HL-60 (cell line): ENCODE data around the gene SDC4.

Source experiments
- DNase-seq, 2 experiments: peaks; one replicate each; pipeline ENCODE4 v3.0.0-alpha.2; 2010 to 2020; ENCODE audit warnings: low read depth in 1 of 2, low spot score in 1 of 2
- H3K27ac ChIP-seq: fragments of 250-450 bp; sonication (Bioruptor Pico); replicated peaks from 2 replicates; pipeline ENCODE4 v1.5.1; 2020; ENCODE audit warnings: mild to moderate bottlenecking, moderate library complexity
- H3K27me3 ChIP-seq: fragments of 250-450 bp; sonication (Bioruptor Pico); 2 replicates; pipeline ENCODE4 v1.5.1; 2021; ENCODE audit warnings: mild to moderate bottlenecking, moderate library complexity; ENCODE audit not compliant: insufficient read depth, poor library complexity, severe bottlenecking
- H3K4me3 ChIP-seq: replicated peaks from 2 replicates; pipeline ENCODE4 v1.5.1; 2011; ENCODE audit warnings: mild to moderate bottlenecking, control low read depth, low read length; ENCODE audit not compliant: insufficient read depth
- CTCF ChIP-seq: IDR thresholded peaks from one replicate; pipeline ENCODE4 v1.5.1; 2011; ENCODE audit warnings: low read length, control low read depth, inconsistent platforms; ENCODE audit not compliant: insufficient read depth
- GABPA ChIP-seq: IDR thresholded peaks from 2 replicates; pipeline ENCODE4 v1.6.1; 2012; ENCODE audit warnings: low read depth
- POLR2AphosphoS5 ChIP-seq: IDR thresholded peaks from 2 replicates; pipeline ENCODE4 v1.6.1; 2012; ENCODE audit warnings: low read depth
- SPI1 ChIP-seq: IDR thresholded peaks from 2 replicates; pipeline ENCODE4 v1.6.1; 2012; ENCODE audit warnings: low read depth, mild to moderate bottlenecking, borderline replicate concordance
- TF ChIP-seq, protein P1 (sequence below): IDR thresholded peaks from 2 replicates; pipeline ENCODE4 v1.6.1; 2012; ENCODE audit warnings: low read depth; ENCODE audit not compliant: insufficient replicate concordance

The SDC4 gene

DNA sequence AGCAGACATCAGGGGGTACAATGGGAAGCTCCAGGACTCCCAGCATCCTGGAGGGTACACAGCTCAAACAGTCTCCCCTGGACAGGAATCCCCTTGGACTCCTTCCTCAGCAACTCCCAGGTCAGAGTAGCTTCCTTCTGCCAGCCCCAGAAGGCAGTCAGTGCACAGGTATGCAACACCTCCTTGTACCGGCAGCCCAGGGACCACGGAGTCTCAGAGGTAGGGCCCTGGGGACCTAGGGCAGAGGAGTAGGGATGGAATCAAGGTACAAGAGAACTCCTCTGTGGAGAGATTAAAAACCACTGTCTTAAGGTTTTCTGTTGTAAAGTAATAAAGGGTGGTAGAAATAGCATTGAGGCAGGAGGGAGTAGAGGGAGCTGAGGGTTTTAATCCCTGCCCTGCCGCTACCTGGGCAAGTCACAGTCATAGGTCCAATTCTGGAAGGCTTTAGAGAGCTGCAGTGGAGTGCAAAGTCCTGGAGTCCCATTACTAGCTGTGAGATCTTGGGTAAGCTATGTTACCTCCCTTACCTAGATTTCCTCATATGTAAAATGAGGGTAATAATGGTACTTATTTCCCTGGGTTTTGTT, 22.4 kb upstream of the SDC4 start:
- TF ChIP-seq CTCF (no peak), SPI1 (no peak)
- TF ChIP-seq, protein P1, sequence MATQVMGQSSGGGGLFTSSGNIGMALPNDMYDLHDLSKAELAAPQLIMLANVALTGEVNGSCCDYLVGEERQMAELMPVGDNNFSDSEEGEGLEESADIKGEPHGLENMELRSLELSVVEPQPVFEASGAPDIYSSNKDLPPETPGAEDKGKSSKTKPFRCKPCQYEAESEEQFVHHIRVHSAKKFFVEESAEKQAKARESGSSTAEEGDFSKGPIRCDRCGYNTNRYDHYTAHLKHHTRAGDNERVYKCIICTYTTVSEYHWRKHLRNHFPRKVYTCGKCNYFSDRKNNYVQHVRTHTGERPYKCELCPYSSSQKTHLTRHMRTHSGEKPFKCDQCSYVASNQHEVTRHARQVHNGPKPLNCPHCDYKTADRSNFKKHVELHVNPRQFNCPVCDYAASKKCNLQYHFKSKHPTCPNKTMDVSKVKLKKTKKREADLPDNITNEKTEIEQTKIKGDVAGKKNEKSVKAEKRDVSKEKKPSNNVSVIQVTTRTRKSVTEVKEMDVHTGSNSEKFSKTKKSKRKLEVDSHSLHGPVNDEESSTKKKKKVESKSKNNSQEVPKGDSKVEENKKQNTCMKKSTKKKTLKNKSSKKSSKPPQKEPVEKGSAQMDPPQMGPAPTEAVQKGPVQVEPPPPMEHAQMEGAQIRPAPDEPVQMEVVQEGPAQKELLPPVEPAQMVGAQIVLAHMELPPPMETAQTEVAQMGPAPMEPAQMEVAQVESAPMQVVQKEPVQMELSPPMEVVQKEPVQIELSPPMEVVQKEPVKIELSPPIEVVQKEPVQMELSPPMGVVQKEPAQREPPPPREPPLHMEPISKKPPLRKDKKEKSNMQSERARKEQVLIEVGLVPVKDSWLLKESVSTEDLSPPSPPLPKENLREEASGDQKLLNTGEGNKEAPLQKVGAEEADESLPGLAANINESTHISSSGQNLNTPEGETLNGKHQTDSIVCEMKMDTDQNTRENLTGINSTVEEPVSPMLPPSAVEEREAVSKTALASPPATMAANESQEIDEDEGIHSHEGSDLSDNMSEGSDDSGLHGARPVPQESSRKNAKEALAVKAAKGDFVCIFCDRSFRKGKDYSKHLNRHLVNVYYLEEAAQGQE, result no peak
- no peak for DNase-seq
- no peak overlapping the region for H3K27ac ChIP-seq
- no peak overlapping the region for H3K4me3 ChIP-seq
- no peaks in the 10 kb centered on the region for H3K27me3 ChIP-seq

- TF ChIP-seq CTCF (no peak), SPI1 (peak; percentile 97)
- H3K27me3 ChIP-seq, result no peaks in the 10 kb centered on the region
- peak; percentile 66 to 81 for DNase-seq
- H3K4me3 ChIP-seq, result no peak overlapping the region
- H3K27ac ChIP-seq, result peak overlapping the region; percentile 29
These were observed 20.2 kb upstream of the SDC4 start for GRCh38 chr20:45368221-45368980.

DNA sequence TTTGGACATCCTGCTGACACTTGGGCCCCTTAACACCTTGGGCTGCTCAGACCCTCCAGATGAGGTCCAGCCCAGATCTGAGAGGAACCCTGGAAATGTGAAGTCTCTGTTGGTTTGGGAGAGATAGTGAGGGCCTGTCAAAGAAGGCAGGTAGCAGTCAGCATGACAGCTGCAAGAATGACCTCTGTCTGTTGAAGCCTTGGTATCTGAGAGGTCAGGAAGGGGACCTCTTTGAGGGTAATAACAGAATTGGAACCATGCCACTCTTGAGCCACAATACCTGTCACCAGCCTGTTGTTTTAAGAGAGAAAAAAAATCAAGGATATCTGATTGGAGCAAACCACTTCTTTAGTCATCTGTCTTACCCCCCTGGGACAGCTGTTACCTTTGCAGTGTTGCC, 18.9 kb upstream of the SDC4 start:
- TF ChIP-seq CTCF (no peak), POLR2AphosphoS5 (no peak), GABPA (no peak), SPI1 (no peak)
- TF ChIP-seq, protein P1, result no peak
- Histone ChIP-seq H3K27me3 (no peaks in the 10 kb centered on the region), H3K4me3 (no peak overlapping the region), H3K27ac (no peak overlapping the region)
- no peak for DNase-seq

DNA sequence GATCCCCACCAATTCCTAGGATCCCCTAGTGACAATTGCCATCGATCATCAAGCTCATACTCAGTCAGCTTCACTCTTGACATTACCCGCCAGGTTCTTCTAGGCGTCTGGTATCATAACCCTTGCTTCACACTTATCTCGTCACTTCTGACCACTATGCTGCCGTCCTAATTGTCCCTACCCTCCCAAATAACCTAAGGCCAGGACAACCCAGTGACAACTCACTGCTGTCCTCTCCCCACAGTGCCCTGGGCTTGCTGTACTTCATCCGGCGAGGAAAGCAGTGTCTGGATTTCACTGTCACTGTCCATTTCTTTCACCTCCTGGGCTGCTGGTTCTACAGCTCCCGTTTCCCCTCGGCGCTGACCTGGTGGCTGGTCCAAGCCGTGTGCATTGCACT, 18.4 kb upstream of the SDC4 start:
- Histone ChIP-seq H3K27me3 (no peaks in the 10 kb centered on the region), H3K27ac (no peak overlapping the region), H3K4me3 (no peak overlapping the region)
- TF ChIP-seq CTCF, result no peak
- no peak for TF ChIP-seq SPI1
- TF ChIP-seq, protein P1, result no peak
- no peak for TF ChIP-seq POLR2AphosphoS5
- TF ChIP-seq GABPA, result no peak
- DNase-seq, result no peak
